ENCODE results near the gene SCN9A.
"Not testable (repeated sequence)": the region's sequence is repeated elsewhere in the genome, so short reads cannot be mapped to it uniquely, and the experiment has no call there.

SCN9A gene

GRCh38 chr2:166375195-166375735 lies 479 bp downstream of the SCN9A start:
- DNase-seq (ENCODE audit: low spot score): no peak

GRCh38 chr2:166373951-166374350 lies 1.8 kb downstream of the SCN9A start:
- peak; percentile 56 for DNase-seq (ENCODE audit: low spot score)

- no peak for DNase-seq (ENCODE audit: low spot score)
Observed at GRCh38 chr2:166373539-166373938, 2.2 kb downstream of the SCN9A start.

GRCh38 chr2:166373105-166373504 lies 2.6 kb downstream of the SCN9A start:
- no peak for DNase-seq (ENCODE audit: low spot score)

- DNase-seq (ENCODE audit: low spot score): no peak
Observed at GRCh38 chr2:166372046-166372445, 3.7 kb downstream of the SCN9A start.

- no peak for DNase-seq (ENCODE audit: low spot score)
Observed at GRCh38 chr2:166365803-166366420, 9.8 kb downstream of the SCN9A start.

- no peak for DNase-seq (ENCODE audit: low spot score)
Observed at GRCh38 chr2:166365239-166365638, 10.5 kb downstream of the SCN9A start.

GRCh38 chr2:166364476-166365161 lies 11.1 kb downstream of the SCN9A start:
- DNase-seq (ENCODE audit: low spot score): no peak

- peak; percentile 26 for DNase-seq (ENCODE audit: low spot score)
Observed at GRCh38 chr2:166361351-166362153, 14.2 kb downstream of the SCN9A start.

GRCh38 chr2:166360906-166361305 lies 14.8 kb downstream of the SCN9A start:
- no peak for DNase-seq (ENCODE audit: low spot score)

GRCh38 chr2:166360426-166360825 lies 15.3 kb downstream of the SCN9A start:
- DNase-seq (ENCODE audit: low spot score): no peak

GRCh38 chr2:166357950-166358321 lies 17.8 kb downstream of the SCN9A start:
- not testable (repeated sequence) for DNase-seq (ENCODE audit: low spot score)

GRCh38 chr2:166357068-166357949 lies 18.4 kb downstream of the SCN9A start:
- DNase-seq (ENCODE audit: low spot score): no peak

- DNase-seq (ENCODE audit: low spot score): no peak
Observed at GRCh38 chr2:166351319-166351718, 24.4 kb downstream of the SCN9A start.

GRCh38 chr2:166350525-166350924 lies 25.2 kb downstream of the SCN9A start:
- no peak for DNase-seq (ENCODE audit: low spot score)

- peak; percentile 54 for DNase-seq (ENCODE audit: low spot score)
Observed at GRCh38 chr2:166344286-166345113, 31.2 kb downstream of the SCN9A start.

- no peak for DNase-seq (ENCODE audit: low spot score)
Observed at GRCh38 chr2:166343467-166343866, 32.3 kb downstream of the SCN9A start.

- DNase-seq (ENCODE audit: low spot score): no peak
Observed at GRCh38 chr2:166341426-166341825, 34.3 kb downstream of the SCN9A start.

GRCh38 chr2:166338831-166339339 lies 36.9 kb downstream of the SCN9A start:
- DNase-seq (ENCODE audit: low spot score): no peak

- no peak for DNase-seq (ENCODE audit: low spot score)
Observed at GRCh38 chr2:166337932-166338331, 37.8 kb downstream of the SCN9A start.

- DNase-seq (ENCODE audit: low spot score): no peak
Observed at GRCh38 chr2:166335284-166335683, 40.5 kb downstream of the SCN9A start.
